A549 (cell line): ENCODE results near the gene ZNHIT2. TPM values are rescaled to one million over a fixed set of nuclear protein-coding genes. Genes with fewer than 3 reads are reported as not detected.

Experiments
- ATAC-seq, 2 experiments: fragments of 200-7000 bp in 1 of 2; fragments of >200 bp in 1 of 2; cut with Nextera tagmentation in 1 of 2; cut with Tn5 transposase in 1 of 2; 3 replicates each; pipeline versions ENCODE4 v1.8.0 to v1.9.1; 2018 to 2020; ENCODE audit warnings: mild to moderate bottlenecking in 1 of 2, moderate library complexity in 1 of 2
- CTCF ChIA-PET: fragments of 300-600 bp; sonication (Branson Sonifier 250); formaldehyde crosslinking; extraction: SDS; loops from one replicate; lab custom pipeline; 2021; ENCODE audit warnings: antibody characterized with exemption, inconsistent platforms; lab: Yijun Ruan, JAX
- POLR2A ChIA-PET: fragments of 350-600 bp; formaldehyde crosslinking; extraction: SDS; loops from one replicate; lab custom pipeline; 2021; ENCODE audit warnings: antibody characterized with exemption, inconsistent platforms; lab: Yijun Ruan, JAX
- DNase-seq, 2 experiments: peaks; one replicate each; pipeline versions ENCODE4 v3.0.0 to v3.0.0-alpha.2; 2011 to 2016; ENCODE audit warnings: low read depth in 1 of 2, low spot score in 1 of 2
- FAIRE-seq: peaks from 2 replicates; lab custom pipeline; 2011; peaks lifted over from hg19 to GRCh38; lab: Jason Lieb, UNC
- H3K27ac ChIP-seq, 2 experiments: fragments of >200 bp; sonication (Bioruptor Twin); formaldehyde crosslinking; 3 replicates each; pipeline ENCODE4 v1.5.1; 2016 to 2017
- H3K4me1 ChIP-seq: fragments of >200 bp; sonication (Bioruptor Twin); formaldehyde crosslinking; 3 replicates; pipeline ENCODE4 v1.6.1; 2016
- H3K4me2 ChIP-seq: fragments of >200 bp; sonication (Bioruptor Twin); formaldehyde crosslinking; 3 replicates; pipeline ENCODE4 v1.6.1; 2016
- H3K4me3 ChIP-seq: fragments of >200 bp; sonication (Bioruptor Twin); formaldehyde crosslinking; 3 replicates; pipeline ENCODE4 v1.5.1; 2016
- H3K9me3 ChIP-seq: fragments of >200 bp; sonication (Bioruptor Twin); formaldehyde crosslinking; 3 replicates; pipeline ENCODE4 v1.6.1; 2016
- CHD2 ChIP-seq: fragments of 150-350 bp; IDR thresholded peaks from 2 replicates; pipeline ENCODE4 v1.6.1; 2014; ENCODE audit warnings: low read length; ENCODE audit not compliant: partially characterized antibody
- EHMT2 ChIP-seq: fragments of 200-600 bp; sonication (generic); IDR thresholded peaks from 2 replicates; pipeline ENCODE4 v1.6.1; 2016; ENCODE audit warnings: antibody characterized with exemption, low read depth, mild to moderate bottlenecking, moderate library complexity
- ELK1 ChIP-seq: fragments of 150-350 bp; IDR thresholded peaks from 2 replicates; pipeline ENCODE4 v1.6.1; 2014; ENCODE audit warnings: low read depth, mild to moderate bottlenecking, low read length
- ESRRA ChIP-seq: fragments of 150-350 bp; IDR thresholded peaks from 2 replicates; pipeline ENCODE4 v1.6.1; 2014; ENCODE audit warnings: mild to moderate bottlenecking, low read length, borderline replicate concordance
- KDM5A ChIP-seq: fragments of 200-600 bp; sonication (generic); IDR thresholded peaks from 2 replicates; pipeline ENCODE4 v1.6.1; 2016; ENCODE audit warnings: antibody characterized with exemption, mild to moderate bottlenecking
- PHF8 ChIP-seq: fragments of 200-600 bp; sonication (generic); IDR thresholded peaks from 2 replicates; pipeline ENCODE4 v1.6.1; 2016; ENCODE audit warnings: low read depth, mild to moderate bottlenecking, antibody characterized with exemption, moderate library complexity, borderline replicate concordance
- RNF2 ChIP-seq: fragments of 200-600 bp; sonication (generic); IDR thresholded peaks from 2 replicates; pipeline ENCODE4 v1.6.1; 2016; ENCODE audit warnings: low read depth, mild to moderate bottlenecking, antibody characterized with exemption, moderate library complexity, borderline replicate concordance
- TFCP2L1 ChIP-seq: fragments of 250-450 bp; sonication (Bioruptor Pico); IDR thresholded peaks from 2 replicates; pipeline ENCODE4 v1.5.0; 2021; ENCODE audit warnings: mild to moderate bottlenecking
- ZFP36 ChIP-seq: fragments of 450-650 bp; IDR thresholded peaks from 2 replicates; pipeline ENCODE4 v1.6.1; 2014; ENCODE audit warnings: borderline replicate concordance; ENCODE audit not compliant: partially characterized antibody
- WGBS: methylation state at CpG from one replicate; pipeline ENCODE4 v1.1.6; 2017; ENCODE audit errors: missing lambda C conversion rate; 5-methylcytosine and 5-hydroxymethylcytosine counted together
- polyA plus RNA-seq, 4 experiments: library from polyadenylated mRNA; depleted of rRNA in 3 of 4; stranded (reverse); fragments of >200 nt; fragmentation: RNase III in 1 of 4; extraction: RNeasy Plus Mini Kit Qiagen cat#74134 plus additional on column Dnase treatment in 1 of 4; gene quantifications; 2 replicates in 3 of 4; 3 replicates in 1 of 4; pipeline ENCODE4 v1.2.3, GENCODE V29; 2011 to 2017
- TF ChIP-seq, protein P1 (sequence below): fragments of 200-600 bp; sonication (generic); IDR thresholded peaks from 2 replicates; pipeline ENCODE4 v1.6.1; 2016; ENCODE audit warnings: antibody characterized with exemption, mild to moderate bottlenecking, moderate library complexity
- TF ChIP-seq, protein P2 (sequence below): fragments of >200 bp; sonication (Bioruptor Twin); formaldehyde crosslinking; IDR thresholded peaks from 3 replicates; pipeline ENCODE4 v1.5.1; 2016

The ZNHIT2 gene
- polyA plus RNA-seq, 2 of the 4 experiments (the other 2 are of a cell fraction), result 5.5 to 13.5 TPM

- TF ChIP-seq, protein P1, sequence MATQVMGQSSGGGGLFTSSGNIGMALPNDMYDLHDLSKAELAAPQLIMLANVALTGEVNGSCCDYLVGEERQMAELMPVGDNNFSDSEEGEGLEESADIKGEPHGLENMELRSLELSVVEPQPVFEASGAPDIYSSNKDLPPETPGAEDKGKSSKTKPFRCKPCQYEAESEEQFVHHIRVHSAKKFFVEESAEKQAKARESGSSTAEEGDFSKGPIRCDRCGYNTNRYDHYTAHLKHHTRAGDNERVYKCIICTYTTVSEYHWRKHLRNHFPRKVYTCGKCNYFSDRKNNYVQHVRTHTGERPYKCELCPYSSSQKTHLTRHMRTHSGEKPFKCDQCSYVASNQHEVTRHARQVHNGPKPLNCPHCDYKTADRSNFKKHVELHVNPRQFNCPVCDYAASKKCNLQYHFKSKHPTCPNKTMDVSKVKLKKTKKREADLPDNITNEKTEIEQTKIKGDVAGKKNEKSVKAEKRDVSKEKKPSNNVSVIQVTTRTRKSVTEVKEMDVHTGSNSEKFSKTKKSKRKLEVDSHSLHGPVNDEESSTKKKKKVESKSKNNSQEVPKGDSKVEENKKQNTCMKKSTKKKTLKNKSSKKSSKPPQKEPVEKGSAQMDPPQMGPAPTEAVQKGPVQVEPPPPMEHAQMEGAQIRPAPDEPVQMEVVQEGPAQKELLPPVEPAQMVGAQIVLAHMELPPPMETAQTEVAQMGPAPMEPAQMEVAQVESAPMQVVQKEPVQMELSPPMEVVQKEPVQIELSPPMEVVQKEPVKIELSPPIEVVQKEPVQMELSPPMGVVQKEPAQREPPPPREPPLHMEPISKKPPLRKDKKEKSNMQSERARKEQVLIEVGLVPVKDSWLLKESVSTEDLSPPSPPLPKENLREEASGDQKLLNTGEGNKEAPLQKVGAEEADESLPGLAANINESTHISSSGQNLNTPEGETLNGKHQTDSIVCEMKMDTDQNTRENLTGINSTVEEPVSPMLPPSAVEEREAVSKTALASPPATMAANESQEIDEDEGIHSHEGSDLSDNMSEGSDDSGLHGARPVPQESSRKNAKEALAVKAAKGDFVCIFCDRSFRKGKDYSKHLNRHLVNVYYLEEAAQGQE, result no peak
Observed at GRCh38 chr11:65102142-65103095, 15.1 kb downstream of the ZNHIT2 start (continued).

DNA sequence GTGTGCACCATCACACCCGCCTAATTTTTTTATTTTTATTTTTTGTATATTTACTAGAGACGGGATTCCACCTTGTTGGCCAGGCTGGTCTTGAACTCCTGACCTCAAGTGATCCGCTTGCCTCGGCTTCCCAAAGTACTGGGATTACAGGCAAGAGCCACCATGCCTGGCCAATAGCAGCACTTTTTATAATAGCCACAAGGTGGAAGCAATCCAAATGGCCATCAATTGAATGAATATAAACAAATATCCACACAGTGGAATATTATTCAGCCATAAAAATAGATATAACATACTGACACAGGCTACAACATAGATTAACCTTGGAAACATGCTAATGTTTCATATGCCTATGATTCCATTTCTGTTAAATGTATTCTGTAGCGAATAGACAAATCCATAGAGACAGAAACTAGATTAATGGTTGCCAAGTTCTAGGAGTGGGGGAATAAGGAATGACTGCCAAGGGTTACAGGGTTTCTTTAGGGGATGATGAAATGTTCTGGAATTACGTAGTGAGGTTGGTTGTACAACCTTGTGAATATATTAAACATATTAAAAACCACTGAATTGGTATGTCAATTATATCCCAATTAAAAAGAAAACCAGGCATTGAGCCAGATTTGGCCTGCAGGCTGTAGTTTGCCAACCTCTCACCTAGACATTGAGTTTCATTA lies 16.7 kb downstream of the ZNHIT2 start:
- no peaks in the 10 kb centered on the region for H3K9me3 ChIP-seq
- DNase-seq, result no peak
- H3K4me3 ChIP-seq, result no peak overlapping the region
- peaks cover 8% of the 10 kb centered on the region; the same call in 1 of the 3 replicates for H3K4me1 ChIP-seq
- ATAC-seq, result no peak
- CTCF ChIA-PET, result interaction anchor here (2.1 to 9.2 kb wide), 3 partner anchors 9 to 12 kb away, joined by 14 to 153 read pairs (median 24); partner anchors contain the start of gene TM7SF2
- TF ChIP-seq ZFP36 (no peak), EHMT2 (no peak), ESRRA (no peak), PHF8 (no peak), RNF2 (no peak)
- TF ChIP-seq, protein P2, sequence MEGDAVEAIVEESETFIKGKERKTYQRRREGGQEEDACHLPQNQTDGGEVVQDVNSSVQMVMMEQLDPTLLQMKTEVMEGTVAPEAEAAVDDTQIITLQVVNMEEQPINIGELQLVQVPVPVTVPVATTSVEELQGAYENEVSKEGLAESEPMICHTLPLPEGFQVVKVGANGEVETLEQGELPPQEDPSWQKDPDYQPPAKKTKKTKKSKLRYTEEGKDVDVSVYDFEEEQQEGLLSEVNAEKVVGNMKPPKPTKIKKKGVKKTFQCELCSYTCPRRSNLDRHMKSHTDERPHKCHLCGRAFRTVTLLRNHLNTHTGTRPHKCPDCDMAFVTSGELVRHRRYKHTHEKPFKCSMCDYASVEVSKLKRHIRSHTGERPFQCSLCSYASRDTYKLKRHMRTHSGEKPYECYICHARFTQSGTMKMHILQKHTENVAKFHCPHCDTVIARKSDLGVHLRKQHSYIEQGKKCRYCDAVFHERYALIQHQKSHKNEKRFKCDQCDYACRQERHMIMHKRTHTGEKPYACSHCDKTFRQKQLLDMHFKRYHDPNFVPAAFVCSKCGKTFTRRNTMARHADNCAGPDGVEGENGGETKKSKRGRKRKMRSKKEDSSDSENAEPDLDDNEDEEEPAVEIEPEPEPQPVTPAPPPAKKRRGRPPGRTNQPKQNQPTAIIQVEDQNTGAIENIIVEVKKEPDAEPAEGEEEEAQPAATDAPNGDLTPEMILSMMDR, result no peak
- H3K4me2 ChIP-seq, result no peak overlapping the region
- WGBS, result 82% methylated on average over 6 of the region's 6 CpGs
- no peak for FAIRE-seq
- H3K27ac ChIP-seq, result no peak overlapping the region
- POLR2A ChIA-PET, result interaction anchor here (0.6 to 2.3 kb wide), 4 partner anchors 9 to 451 kb away, joined by 3 to 13 read pairs (median 4); partner anchors contain the start of genes TM7SF2 and ZNHIT2

DNA sequence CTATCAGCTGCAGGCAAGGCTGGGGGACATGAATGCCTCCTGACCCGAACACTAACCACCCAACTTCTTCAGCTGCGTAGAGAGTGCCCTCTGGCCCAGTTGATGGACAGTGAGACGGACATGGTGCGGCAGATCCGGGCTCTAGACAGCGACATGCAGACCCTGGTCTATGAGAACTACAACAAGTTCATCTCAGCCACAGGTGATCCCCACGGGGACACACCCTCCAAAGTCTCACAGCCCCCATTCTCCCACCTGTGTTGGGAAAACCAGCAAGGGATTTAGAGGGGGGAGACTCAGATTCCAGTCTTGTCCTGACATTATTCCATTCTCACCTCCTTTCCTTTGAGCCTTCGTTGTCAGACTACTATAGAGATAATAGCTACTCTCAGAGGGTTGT lies 20.6 kb downstream of the ZNHIT2 start:
- 56% methylated on average over 8 of the region's 8 CpGs for WGBS
- CTCF ChIA-PET, result interaction anchor here (1.0 to 9.2 kb wide), 5 partner anchors 9 to 82 kb away, joined by 3 to 153 read pairs (median 5); partner anchors contain the start of genes ARL2 and TM7SF2
- ATAC-seq, result peak; percentile 26 to 28; a peak in 4 of 6 replicates
- DNase-seq, result no peak
- TF ChIP-seq KDM5A (no peak), TFCP2L1 (CRISPR knock-in tag) (no peak), ELK1 (no peak), CHD2 (no peak)
- FAIRE-seq, result no peak
- Histone ChIP-seq H3K27ac (peak overlapping the region; percentile 95 to 96), H3K4me3 (peak overlapping the region; percentile 95), H3K4me1 (peaks cover 8% of the 10 kb centered on the region; the same call in 1 of the 3 replicates), H3K9me3 (no peaks in the 10 kb centered on the region), H3K4me2 (peak overlapping the region; percentile 98)
- POLR2A ChIA-PET, result interaction anchor here (0.7 to 3.0 kb wide), 2 partner anchors 15 to 16 kb away, joined by 3 to 8 read pairs; partner anchors contain the start of gene TM7SF2
